22Rv1 (cell line): ENCODE measurements around the gene WWOX.

Experiments
- CTCF ChIP-seq: fragments of 450-650 bp; IDR thresholded peaks from 2 replicates; pipeline ENCODE4 v1.5.1; 2017; ENCODE audit warnings: mild to moderate bottlenecking
- ZFX ChIP-seq: fragments of 450-650 bp; IDR thresholded peaks from 2 replicates; pipeline ENCODE4 v1.6.1; 2017; ENCODE audit warnings: antibody characterized with exemption, borderline replicate concordance

DNA sequence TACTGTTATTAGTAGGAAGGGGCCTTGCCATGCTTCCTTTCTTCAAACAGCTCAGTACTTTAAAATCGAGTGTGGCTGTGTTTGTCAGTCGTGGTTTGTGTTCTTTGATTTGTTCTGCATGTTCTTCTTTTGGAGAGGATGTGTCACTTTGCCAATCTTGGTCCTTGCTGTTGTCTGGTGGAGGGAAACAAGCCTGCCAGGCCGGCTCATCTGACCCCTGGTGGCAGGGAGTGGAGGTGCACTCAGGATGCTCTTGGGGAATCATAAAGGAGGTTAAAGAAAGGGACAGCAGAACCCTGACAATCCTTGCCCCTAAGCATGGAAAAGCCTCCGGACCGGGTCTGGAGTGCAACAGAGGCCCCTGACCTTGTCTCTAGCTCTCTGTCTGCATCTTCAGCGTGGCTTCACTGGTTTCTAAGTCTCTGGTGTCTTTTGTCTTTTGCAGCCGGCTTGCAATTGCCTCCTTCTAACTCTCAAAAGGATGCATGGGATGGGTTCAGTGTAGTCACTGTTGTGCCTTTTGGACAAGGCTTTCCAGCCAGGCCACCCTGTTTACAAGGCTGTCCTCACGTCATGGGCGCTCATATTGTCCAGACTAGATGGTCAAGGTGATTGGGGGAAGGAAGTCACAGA lies 135.8 kb downstream of the WWOX start:
- TF ChIP-seq CTCF (peak; percentile 99), ZFX (no peak)
